ENCODE measurements around the gene SLC25A43. TPM values are rescaled to one million over a fixed set of nuclear protein-coding genes. Genes with fewer than 3 reads are reported as not detected.
"Not testable (repeated sequence)": the region's sequence is repeated elsewhere in the genome, so short reads cannot be mapped to it uniquely, and the experiment has no call there.

Gene SLC25A43
- total and polyA plus RNA-seq, 2 of the 4 experiments (the other 2 are of a cell fraction), result 12.3 to 12.5 TPM

DNA sequence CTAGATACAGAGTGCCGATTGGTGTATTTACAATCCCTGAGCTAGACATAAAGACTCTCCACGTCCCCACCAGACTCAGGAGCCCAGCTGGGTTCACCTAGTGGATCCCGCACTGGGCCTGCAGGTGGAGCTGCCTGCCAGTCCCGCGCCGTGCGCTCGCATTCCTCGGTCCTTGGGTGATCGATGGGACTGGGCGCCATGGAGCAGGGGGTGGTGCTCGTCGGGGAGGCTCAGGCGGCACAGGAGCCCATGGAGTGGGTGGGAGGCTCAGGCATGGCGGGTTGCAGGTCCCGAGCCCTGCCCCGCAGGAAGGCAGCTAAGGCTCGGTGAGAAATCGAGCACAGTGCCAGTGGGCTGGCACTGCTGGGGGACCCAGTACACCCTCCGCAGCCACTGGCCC, 11.7 kb upstream of the SLC25A43 start:
- H3K27me3 ChIP-seq (ENCODE audit: control insufficient read depth, insufficient read depth, low read length); H4K91ac ChIP-seq (ENCODE audit: insufficient read depth, low read depth, low read length); dilution Hi-C loops (cut with HindIII; ENCODE audit: low sequenced_read_pairs, unreplicated experiment); in situ Hi-C loops (cut with MboI; ENCODE audit: low sequenced_read_pairs); intact Hi-C loops (cut with micrococcal nuclease); H2AFZ ChIP-seq (replicated peaks; ENCODE audit: low read length, poor library complexity); H3K79me1 ChIP-seq (ENCODE audit: low read depth in 1 of 2, low read length in 2 of 2); CTCF ChIA-PET; H2BK15ac ChIP-seq (ENCODE audit: low read depth, low read length); H3K4me1 ChIP-seq (ENCODE audit: control insufficient read depth, insufficient read depth, low read length); H3K56ac ChIP-seq (ENCODE audit: extremely low read depth, insufficient read depth, low read length); H3K23ac ChIP-seq (ENCODE audit: low read depth, low read length); H2BK5ac ChIP-seq (ENCODE audit: low read depth, low read length, poor library complexity, severe bottlenecking); H4K5ac ChIP-seq (ENCODE audit: low read depth, low read length); H3K14ac ChIP-seq (replicated peaks; ENCODE audit: low read depth, low read length); DNase-seq; H3K27ac ChIP-seq (ENCODE audit: insufficient read depth, low read length); H3K18ac ChIP-seq (ENCODE audit: low read depth, low read length); H3K4me2 ChIP-seq (ENCODE audit: low read depth, low read length); H4K8ac ChIP-seq (ENCODE audit: low read depth in 2 of 2, low read length in 2 of 2); H3K9me1 ChIP-seq (ENCODE audit: insufficient read depth, low read length); H3K9me3 ChIP-seq (ENCODE audit: control insufficient read depth, insufficient read depth, low read length); H4K20me1 ChIP-seq (ENCODE audit: insufficient read depth, low read length); H2BK20ac ChIP-seq (ENCODE audit: low read depth, low read length); H2BK120ac ChIP-seq (ENCODE audit: low read depth, low read length); H3K9ac ChIP-seq (ENCODE audit: low read depth, low read length); H3K4me3 ChIP-seq (ENCODE audit: insufficient read depth, low read depth, low read length); H3K4ac ChIP-seq (ENCODE audit: low read depth, low read length); H2AK5ac ChIP-seq (ENCODE audit: low read depth, low read length); POLR2A ChIA-PET (ENCODE audit: unreplicated experiment); H3K36me3 ChIP-seq (ENCODE audit: control insufficient read depth, insufficient read depth, low read length); H2AK9ac ChIP-seq (replicated peaks; ENCODE audit: low read depth, low read length, poor library complexity); BruUV-seq (replicated peaks); ATAC-seq (ENCODE audit: low read depth): not testable (repeated sequence)
- 89% methylated on average over 3 of the region's 20 CpGs; no CpG with 5 or more reads in 1 of the 2 experiments for WGBS, 2 experiments (ENCODE audit: extremely low coverage in 2 of 2, insufficient read length in 1 of 2)
